ENCODE data around the gene SERPIND1.

- TF ChIP-seq CTCF (IDR thresholded peaks at IDR 0.05) (no peak), POLR2A (IDR thresholded peaks at IDR 0.05) (no peak)
Measured at GRCh38 chr22:20825624-20826023, 51.7 kb downstream of the SERPIND1 start.

Measured in thyroid gland (tissue), 4 donors.